Myocyte (in vitro differentiated cells): Measurements from ENCODE around the gene RSAD1. TPM values are rescaled to one million over a fixed set of nuclear protein-coding genes. Genes with fewer than 3 reads are reported as not detected.

Experiments
- DNase-seq: peaks from one replicate; pipeline ENCODE4 v3.0.0-alpha.2; 2012; ENCODE audit warnings: low read depth
- total RNA-seq: library from RNA; depleted of rRNA; stranded (reverse); fragments of >200 nt; gene quantifications from 2 replicates; pipeline ENCODE4 v1.2.3, GENCODE V29; 2014

Gene RSAD1
- total RNA-seq, 1 donor from 2014 or later: 34.2 TPM

GRCh38 chr17:50457621-50458020 lies 21.0 kb upstream of the RSAD1 start:
- no peak for DNase-seq

GRCh38 chr17:50458270-50458669 lies 20.4 kb upstream of the RSAD1 start:
- no peak for DNase-seq

- no peak for DNase-seq
Measured at GRCh38 chr17:50458701-50459676, 19.7 kb upstream of the RSAD1 start.

- DNase-seq: no peak
Measured at GRCh38 chr17:50459756-50460155, 18.9 kb upstream of the RSAD1 start.

GRCh38 chr17:50460831-50461526 lies 17.7 kb upstream of the RSAD1 start:
- DNase-seq: no peak

GRCh38 chr17:50461550-50462132 lies 17.0 kb upstream of the RSAD1 start:
- DNase-seq: no peak

- DNase-seq: no peak
Measured at GRCh38 chr17:50462446-50462845, 16.2 kb upstream of the RSAD1 start.

- no peak for DNase-seq
Measured at GRCh38 chr17:50464121-50464520, 14.5 kb upstream of the RSAD1 start.

GRCh38 chr17:50464736-50465135 lies 13.9 kb upstream of the RSAD1 start:
- no peak for DNase-seq

GRCh38 chr17:50465171-50465570 lies 13.5 kb upstream of the RSAD1 start:
- DNase-seq: no peak

- DNase-seq: no peak
Measured at GRCh38 chr17:50465635-50466034, 13.0 kb upstream of the RSAD1 start.

- no peak for DNase-seq
Measured at GRCh38 chr17:50466371-50467113, 12.1 kb upstream of the RSAD1 start.

- no peak for DNase-seq
Measured at GRCh38 chr17:50467114-50467854, 11.4 kb upstream of the RSAD1 start.

GRCh38 chr17:50467855-50468303 lies 10.8 kb upstream of the RSAD1 start:
- DNase-seq: no peak

- no peak for DNase-seq
Measured at GRCh38 chr17:50468304-50469207, 10.1 kb upstream of the RSAD1 start, which contains the start of gene CHAD. Gene CHAD (minus strand): TSS chr17:50468880. CDS start chr17:50468813, 67 bp downstream.

- DNase-seq: peak; percentile 47
Measured at GRCh38 chr17:50469208-50469605, 9.5 kb upstream of the RSAD1 start.

- DNase-seq: peak; percentile 90
Measured at GRCh38 chr17:50469671-50470305, 8.9 kb upstream of the RSAD1 start.

- peak; percentile 23 for DNase-seq
Measured at GRCh38 chr17:50470426-50470825, 8.2 kb upstream of the RSAD1 start.
